22Rv1 (cell line): Measurements from ENCODE around the gene MAP4.

Experiments
- H3K27ac ChIP-seq: fragments of 450-650 bp; 2 replicates; pipeline ENCODE4 v1.5.1; 2017
- ZFX ChIP-seq: fragments of 450-650 bp; IDR thresholded peaks from 2 replicates; pipeline ENCODE4 v1.6.1; 2017; ENCODE audit warnings: antibody characterized with exemption, borderline replicate concordance
- TF ChIP-seq, protein P1 (sequence below): fragments of 450-650 bp; IDR thresholded peaks from 2 replicates; pipeline ENCODE4 v1.5.1; 2017; ENCODE audit warnings: mild to moderate bottlenecking

MAP4 gene

DNA sequence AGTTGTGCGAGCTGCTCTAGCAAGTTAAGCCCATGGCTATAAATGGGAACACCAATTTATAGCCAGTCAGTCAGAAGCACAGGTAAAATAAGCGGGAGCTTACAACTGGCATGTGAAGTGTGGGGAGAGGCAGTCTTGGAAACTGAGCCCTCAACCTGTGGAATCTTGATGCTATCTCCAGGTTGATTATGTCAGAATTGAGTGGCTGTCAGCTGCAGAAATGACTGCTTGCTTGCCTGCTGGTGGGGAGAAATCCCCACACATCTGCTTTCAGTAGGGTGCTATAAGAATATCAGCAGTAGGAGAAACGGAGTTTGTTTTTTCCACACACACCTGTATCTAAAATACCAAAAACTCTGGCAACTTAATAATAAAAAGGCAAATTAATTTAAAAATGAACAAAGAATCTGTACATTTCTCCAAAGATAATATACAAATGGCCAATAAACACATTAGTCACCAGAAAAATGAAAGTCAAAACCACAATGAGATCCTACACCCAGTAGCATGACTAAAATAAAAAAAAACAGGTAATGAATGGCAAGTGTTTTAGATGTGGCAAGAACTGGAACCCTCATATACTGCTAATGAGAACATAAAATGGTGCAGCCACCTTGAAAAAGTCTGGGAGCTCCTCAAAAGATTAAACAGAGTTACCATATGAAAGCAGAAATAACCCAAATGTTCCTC, 26.0 kb upstream of the MAP4 start:
- no peak for TF ChIP-seq ZFX
- TF ChIP-seq, protein P1, sequence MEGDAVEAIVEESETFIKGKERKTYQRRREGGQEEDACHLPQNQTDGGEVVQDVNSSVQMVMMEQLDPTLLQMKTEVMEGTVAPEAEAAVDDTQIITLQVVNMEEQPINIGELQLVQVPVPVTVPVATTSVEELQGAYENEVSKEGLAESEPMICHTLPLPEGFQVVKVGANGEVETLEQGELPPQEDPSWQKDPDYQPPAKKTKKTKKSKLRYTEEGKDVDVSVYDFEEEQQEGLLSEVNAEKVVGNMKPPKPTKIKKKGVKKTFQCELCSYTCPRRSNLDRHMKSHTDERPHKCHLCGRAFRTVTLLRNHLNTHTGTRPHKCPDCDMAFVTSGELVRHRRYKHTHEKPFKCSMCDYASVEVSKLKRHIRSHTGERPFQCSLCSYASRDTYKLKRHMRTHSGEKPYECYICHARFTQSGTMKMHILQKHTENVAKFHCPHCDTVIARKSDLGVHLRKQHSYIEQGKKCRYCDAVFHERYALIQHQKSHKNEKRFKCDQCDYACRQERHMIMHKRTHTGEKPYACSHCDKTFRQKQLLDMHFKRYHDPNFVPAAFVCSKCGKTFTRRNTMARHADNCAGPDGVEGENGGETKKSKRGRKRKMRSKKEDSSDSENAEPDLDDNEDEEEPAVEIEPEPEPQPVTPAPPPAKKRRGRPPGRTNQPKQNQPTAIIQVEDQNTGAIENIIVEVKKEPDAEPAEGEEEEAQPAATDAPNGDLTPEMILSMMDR, result no peak
- H3K27ac ChIP-seq, result no peak overlapping the region

DNA sequence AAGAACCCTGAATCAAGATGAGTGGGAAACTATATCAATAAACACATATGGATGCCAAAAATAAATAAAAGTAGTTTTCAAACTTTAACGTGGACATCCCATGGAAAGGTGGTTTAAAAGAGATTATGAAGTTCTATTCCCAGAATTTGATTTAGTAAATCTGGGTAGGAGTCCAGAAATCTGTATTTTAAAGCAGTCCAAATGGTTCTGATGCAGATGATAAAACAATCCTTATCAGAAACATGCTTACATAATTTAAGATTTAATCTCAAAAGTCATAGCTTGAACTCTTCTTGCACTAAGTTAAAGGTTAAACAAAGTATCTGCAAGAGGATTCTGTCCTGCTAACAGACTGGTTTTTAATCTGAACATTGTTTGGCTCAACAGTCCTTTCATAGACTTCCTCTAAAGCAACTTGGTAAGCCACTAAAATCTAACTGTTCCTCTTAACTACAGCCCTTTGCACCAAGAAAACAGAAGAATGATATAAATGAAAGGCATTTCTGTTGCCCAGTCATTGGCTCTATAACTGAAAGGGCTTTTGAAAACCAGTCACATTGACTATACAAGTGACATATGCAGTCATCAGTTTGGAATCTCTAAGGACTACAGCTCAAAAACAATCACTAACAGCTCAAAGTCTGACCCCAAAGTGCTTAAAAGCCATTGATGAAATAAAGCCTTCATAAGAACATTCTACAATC, 23.4 kb upstream of the MAP4 start:
- H3K27ac ChIP-seq, result peak overlapping the region; percentile 58
- TF ChIP-seq ZFX, result no peak
- TF ChIP-seq, protein P1, result no peak

DNA sequence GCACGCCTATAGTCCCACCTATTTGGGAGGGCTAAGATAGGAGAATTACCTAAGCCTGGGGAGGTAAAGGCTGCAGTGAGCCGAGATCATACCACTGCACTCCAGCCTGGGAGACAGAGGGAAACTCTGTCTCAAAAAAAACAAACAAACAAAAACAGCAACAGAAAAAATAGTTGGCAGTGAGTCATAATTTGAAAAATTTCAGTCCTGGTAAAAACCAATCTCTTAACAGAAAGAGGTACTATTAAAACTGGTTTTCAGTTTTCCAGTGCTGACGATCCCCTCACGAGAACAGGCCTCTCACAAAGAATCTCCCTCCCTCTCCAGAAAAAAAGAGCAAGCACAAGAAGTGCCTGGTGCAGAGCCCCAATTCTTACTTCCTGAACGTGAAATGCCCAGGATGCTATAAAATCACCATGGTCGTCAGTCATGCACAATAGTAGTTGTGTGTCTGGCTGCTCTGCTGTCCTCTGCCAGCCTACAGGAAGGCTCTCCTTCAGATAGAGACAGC, 22.8 kb upstream of the MAP4 start:
- TF ChIP-seq, protein P1, result no peak
- no peak for TF ChIP-seq ZFX
- peak overlapping the region; percentile 58 for H3K27ac ChIP-seq

DNA sequence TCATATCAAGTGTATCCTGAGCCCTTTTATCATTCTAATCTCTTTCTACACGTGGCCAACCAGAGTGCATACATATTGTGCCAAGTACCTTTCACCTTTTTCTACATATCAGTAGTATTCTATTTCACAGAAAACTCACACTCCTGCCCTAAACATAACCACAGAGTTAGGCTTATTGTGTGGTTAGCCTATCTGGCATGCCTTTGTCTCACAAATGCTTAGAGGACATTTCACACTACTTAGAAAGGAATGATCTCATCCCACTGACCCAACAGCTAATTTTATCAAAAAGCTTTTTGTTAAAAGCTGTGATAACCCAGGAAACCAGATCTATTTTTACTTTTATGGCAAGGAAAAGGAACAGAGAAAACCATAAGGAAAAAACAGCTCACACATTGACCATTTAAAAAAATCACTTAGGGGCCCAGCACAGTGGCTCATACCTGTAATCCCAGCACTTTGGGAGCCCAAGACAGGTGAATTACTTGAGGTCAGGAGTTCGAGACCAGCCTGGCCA, 17.8 kb upstream of the MAP4 start:
- no peak for TF ChIP-seq ZFX
- TF ChIP-seq, protein P1, result no peak
- 0 out of 2 replicates have a peak overlapping the region, but pooled peaks have one; percentile 1 for H3K27ac ChIP-seq

DNA sequence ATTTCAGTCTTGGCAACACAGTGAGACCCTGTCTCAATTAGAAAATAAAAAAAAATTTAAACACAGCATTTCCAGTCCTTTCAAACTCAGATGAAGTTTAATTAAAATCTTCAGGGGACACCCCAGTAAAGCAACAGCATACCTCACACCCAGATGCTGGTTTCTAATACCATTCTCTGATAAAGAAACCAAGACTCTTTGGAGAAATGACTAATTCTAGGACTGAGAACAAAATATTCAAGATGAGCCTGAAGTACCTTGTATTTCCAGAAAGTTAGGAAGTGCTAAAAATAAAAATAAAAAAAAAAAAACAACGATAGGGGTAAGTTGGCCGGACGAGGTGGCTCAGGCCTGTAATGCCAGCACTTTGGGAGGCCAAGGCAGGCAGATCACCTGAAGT, 14.0 kb upstream of the MAP4 start:
- H3K27ac ChIP-seq, result no peak overlapping the region
- no peak for TF ChIP-seq ZFX
- TF ChIP-seq, protein P1, result no peak

DNA sequence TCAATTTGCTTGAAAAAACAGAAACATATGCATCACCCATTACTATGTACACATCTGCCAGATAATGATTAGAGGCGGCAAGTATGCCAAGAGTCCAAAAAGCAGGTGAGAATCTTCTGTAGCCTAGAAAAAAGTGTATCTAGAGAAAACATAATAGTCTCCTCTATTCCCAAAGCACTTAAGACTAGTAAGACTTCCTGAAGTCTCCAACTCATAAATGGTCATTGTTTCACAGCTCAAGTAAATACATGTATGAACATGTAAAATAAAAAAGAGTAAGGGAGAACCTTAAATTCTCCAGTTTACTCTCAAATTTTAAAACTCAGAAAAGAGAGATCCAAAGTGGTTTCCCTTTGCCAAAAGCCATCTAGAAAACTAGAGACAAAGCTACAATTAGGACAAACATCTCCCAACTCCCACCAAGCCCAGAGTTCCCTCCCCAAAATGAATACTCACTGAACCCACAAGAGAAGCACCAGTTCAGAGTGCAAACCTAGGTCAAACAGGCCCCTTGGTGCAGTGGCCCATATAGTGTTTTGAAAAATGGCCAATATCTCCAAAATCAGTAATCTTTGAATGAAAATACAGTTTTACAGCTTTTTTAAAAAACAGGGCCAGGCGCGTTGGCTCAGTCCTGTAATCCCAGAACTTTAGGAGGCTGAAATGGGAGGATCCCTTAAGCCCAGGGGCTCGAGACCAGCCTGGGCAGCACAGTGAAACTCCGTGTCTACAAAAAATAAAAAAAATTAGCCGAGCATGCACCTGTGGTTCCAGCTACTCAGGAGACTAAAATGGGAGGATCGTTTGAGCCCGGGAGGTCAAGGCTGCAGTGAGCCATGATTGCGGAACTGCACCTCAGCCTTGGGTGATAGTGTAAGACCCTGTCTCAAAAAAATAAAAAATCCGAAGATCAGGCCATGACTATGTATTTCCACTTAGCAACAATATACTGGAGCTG, 11.0 kb upstream of the MAP4 start:
- TF ChIP-seq ZFX, result no peak
- TF ChIP-seq, protein P1, result no peak
- no peak overlapping the region for H3K27ac ChIP-seq
